ENCODE measurements around the gene EDEM3.
"Not testable (repeated sequence)": the region's sequence is repeated elsewhere in the genome, so short reads cannot be mapped to it uniquely, and the experiment has no call there.

Gene EDEM3

GRCh38 chr1:184740344-184740743, 14.3 kb downstream of the EDEM3 start:
- no peak for DNase-seq (ENCODE audit: low read depth in 3 of 3)

- DNase-seq (ENCODE audit: low read depth in 3 of 3): no peak
Measured at GRCh38 chr1:184739796-184740195, 14.9 kb downstream of the EDEM3 start.

- DNase-seq (ENCODE audit: low read depth in 3 of 3): no peak
Measured at GRCh38 chr1:184739070-184739469, 15.6 kb downstream of the EDEM3 start.

- no peak for DNase-seq (ENCODE audit: low read depth in 3 of 3)
Measured at GRCh38 chr1:184734980-184735379, 19.7 kb downstream of the EDEM3 start.

- DNase-seq (ENCODE audit: low read depth in 3 of 3): no peak
Measured at GRCh38 chr1:184724843-184725242, 29.8 kb downstream of the EDEM3 start.

GRCh38 chr1:184716158-184716557, 38.5 kb downstream of the EDEM3 start:
- DNase-seq (ENCODE audit: low read depth in 3 of 3): no peak

GRCh38 chr1:184709418-184709817, 45.2 kb downstream of the EDEM3 start:
- no peak for DNase-seq (ENCODE audit: low read depth in 3 of 3)

GRCh38 chr1:184708084-184708676, 46.5 kb downstream of the EDEM3 start:
- no peak for DNase-seq (ENCODE audit: low read depth in 3 of 3)

GRCh38 chr1:184705271-184705670, 49.4 kb downstream of the EDEM3 start:
- no peak for DNase-seq (ENCODE audit: low read depth in 3 of 3)

GRCh38 chr1:184701816-184702215, 52.8 kb downstream of the EDEM3 start:
- DNase-seq (ENCODE audit: low read depth in 3 of 3): no peak

- DNase-seq (ENCODE audit: low read depth in 3 of 3): no peak
Measured at GRCh38 chr1:184698969-184699368, 55.7 kb downstream of the EDEM3 start.

GRCh38 chr1:184698016-184698415, 56.6 kb downstream of the EDEM3 start:
- DNase-seq (ENCODE audit: low read depth in 3 of 3): no peak

- DNase-seq (ENCODE audit: low read depth in 3 of 3): no peak
Measured at GRCh38 chr1:184696403-184696802, 58.3 kb downstream of the EDEM3 start.

GRCh38 chr1:184695023-184695422, 59.6 kb downstream of the EDEM3 start:
- no peak for DNase-seq (ENCODE audit: low read depth in 3 of 3)

- DNase-seq (ENCODE audit: low read depth in 3 of 3): no peak
Measured at GRCh38 chr1:184693011-184693410, 61.6 kb downstream of the EDEM3 start.

- no peak for DNase-seq (ENCODE audit: low read depth in 3 of 3)
Measured at GRCh38 chr1:184691719-184692324, 62.8 kb downstream of the EDEM3 start.

- DNase-seq (ENCODE audit: low read depth in 3 of 3): no peak
Measured at GRCh38 chr1:184686540-184686939, 68.1 kb downstream of the EDEM3 start.

- DNase-seq (ENCODE audit: low read depth in 3 of 3): no peak
Measured at GRCh38 chr1:184685116-184685515, 69.5 kb downstream of the EDEM3 start.

- DNase-seq (ENCODE audit: low read depth in 3 of 3): no peak
Measured at GRCh38 chr1:184684285-184685074, 70.2 kb downstream of the EDEM3 start.

GRCh38 chr1:184682956-184683355, 71.7 kb downstream of the EDEM3 start:
- DNase-seq (ENCODE audit: low read depth in 3 of 3): no peak

GRCh38 chr1:184680611-184681225, 73.9 kb downstream of the EDEM3 start:
- not testable (repeated sequence) for DNase-seq (ENCODE audit: low read depth in 3 of 3)

- DNase-seq (ENCODE audit: low read depth in 3 of 3): not testable (repeated sequence)
Measured at GRCh38 chr1:184679472-184679871, 75.2 kb downstream of the EDEM3 start.

- no peak for DNase-seq (ENCODE audit: low read depth in 3 of 3)
Measured at GRCh38 chr1:184677344-184677743, 77.3 kb downstream of the EDEM3 start.

Data from stimulated activated CD4-positive, alpha-beta T cell treated with anti-CD3 and anti-CD28 coated beads, TNF-alpha, amount 100 ng/mL, for 4 hours (primary cell).